Astrocyte (in vitro differentiated cells and primary cell): ENCODE results near the gene LMNTD2.

Experiments
- EZH2 ChIP-seq: IDR thresholded peaks from 2 replicates; pipeline ENCODE4 v1.6.1; 2012; ENCODE audit warnings: mild to moderate bottlenecking, low read length, inconsistent platforms; ENCODE audit not compliant: insufficient read depth
- TF ChIP-seq, protein P1 (sequence below): IDR thresholded peaks from 2 replicates; pipeline ENCODE4 v1.5.1; 2011; ENCODE audit warnings: low read depth, mild to moderate bottlenecking, inconsistent platforms, low read length, moderate library complexity; ENCODE audit not compliant: insufficient read depth

DNA sequence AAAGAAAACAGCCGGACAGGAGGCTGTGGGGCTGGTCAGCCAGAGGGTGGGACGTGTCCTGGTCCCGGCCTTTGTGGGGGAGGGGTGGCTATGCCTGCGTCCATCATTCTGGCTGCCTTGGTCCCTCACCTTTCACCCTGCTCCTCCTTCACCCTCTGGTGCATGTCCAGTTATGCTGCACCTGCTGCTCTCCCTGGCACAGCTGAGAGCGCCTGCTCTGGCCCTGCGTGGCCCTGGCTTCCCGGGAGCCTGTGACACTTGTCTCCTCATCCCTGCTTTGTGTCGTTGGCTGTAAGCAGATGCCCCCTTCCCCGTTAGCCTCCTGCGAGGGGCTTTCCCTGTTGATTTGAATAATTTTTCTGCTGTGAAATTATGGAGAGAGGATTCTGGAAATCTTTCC is 32.4 kb upstream of the LMNTD2 start:
- TF ChIP-seq, protein P1, sequence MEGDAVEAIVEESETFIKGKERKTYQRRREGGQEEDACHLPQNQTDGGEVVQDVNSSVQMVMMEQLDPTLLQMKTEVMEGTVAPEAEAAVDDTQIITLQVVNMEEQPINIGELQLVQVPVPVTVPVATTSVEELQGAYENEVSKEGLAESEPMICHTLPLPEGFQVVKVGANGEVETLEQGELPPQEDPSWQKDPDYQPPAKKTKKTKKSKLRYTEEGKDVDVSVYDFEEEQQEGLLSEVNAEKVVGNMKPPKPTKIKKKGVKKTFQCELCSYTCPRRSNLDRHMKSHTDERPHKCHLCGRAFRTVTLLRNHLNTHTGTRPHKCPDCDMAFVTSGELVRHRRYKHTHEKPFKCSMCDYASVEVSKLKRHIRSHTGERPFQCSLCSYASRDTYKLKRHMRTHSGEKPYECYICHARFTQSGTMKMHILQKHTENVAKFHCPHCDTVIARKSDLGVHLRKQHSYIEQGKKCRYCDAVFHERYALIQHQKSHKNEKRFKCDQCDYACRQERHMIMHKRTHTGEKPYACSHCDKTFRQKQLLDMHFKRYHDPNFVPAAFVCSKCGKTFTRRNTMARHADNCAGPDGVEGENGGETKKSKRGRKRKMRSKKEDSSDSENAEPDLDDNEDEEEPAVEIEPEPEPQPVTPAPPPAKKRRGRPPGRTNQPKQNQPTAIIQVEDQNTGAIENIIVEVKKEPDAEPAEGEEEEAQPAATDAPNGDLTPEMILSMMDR, result no peak
- no peak for TF ChIP-seq EZH2
